22Rv1 (cell line): ENCODE measurements around the gene EOLA2.

Experiments
- CTCF ChIP-seq: fragments of 450-650 bp; IDR thresholded peaks from 2 replicates; pipeline ENCODE4 v1.5.1; 2017; ENCODE audit warnings: mild to moderate bottlenecking
- ZFX ChIP-seq: fragments of 450-650 bp; IDR thresholded peaks from 2 replicates; pipeline ENCODE4 v1.6.1; 2017; ENCODE audit warnings: antibody characterized with exemption, borderline replicate concordance

DNA sequence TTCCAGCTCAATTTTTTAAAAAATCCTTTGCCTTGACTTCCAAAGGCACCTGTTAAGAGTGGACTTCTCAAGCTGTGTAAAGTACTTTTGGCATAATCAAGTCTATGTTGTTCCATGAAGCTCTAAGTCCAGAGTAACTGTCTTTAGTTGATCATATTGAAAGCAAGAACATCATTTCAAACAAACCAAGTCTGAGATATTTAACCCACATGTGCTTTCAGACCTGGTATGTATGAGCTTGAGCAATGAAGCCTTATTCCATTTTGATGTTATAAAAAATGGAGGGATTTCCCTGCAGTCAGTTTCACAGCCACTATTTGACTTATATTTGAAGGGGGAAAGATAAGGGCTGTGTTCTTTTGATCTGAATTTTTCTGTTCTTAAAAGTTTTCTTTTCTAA lies 23.7 kb upstream of the EOLA2 start:
- no peak for TF ChIP-seq CTCF
- no peak for TF ChIP-seq ZFX
